CD4-positive, alpha-beta T cell (primary cell): ENCODE measurements around the gene PLEKHG2. TPM values are rescaled to one million over a fixed set of nuclear protein-coding genes. Genes with fewer than 3 reads are reported as not detected.

Experiments
- ATAC-seq: fragments of 200-7000 bp; cut with Tn5 transposase; one replicate; pipeline ENCODE4 v1.10.0; 2022; ENCODE audit warnings: mild to moderate bottlenecking; ENCODE audit not compliant: poor library complexity
- CTCF ChIA-PET: fragments of 350-600 bp; sonication (Branson Sonifier 250); formaldehyde crosslinking; loops from one replicate; lab custom pipeline; 2021; ENCODE audit warnings: antibody characterized with exemption, inconsistent platforms; lab: Charles Lee
- POLR2A ChIA-PET: fragments of 350-600 bp; sonication (Branson Sonifier 250); formaldehyde crosslinking; loops from one replicate; lab custom pipeline; 2021; ENCODE audit warnings: antibody characterized with exemption, inconsistent platforms; lab: Charles Lee
- DNase-seq, 14 experiments: peaks; one replicate each; pipeline ENCODE4 v3.0.0-alpha.2; 2013 to 2020; ENCODE audit warnings: mixed read lengths in 2 of 14
- H3K27ac ChIP-seq, 2 donors: one replicate each; pipeline versions ENCODE4 v1.5.1 to v1.7.0; 2013; ENCODE audit warnings: low read length in 2 of 2, low read depth in 1 of 2, mild to moderate bottlenecking in 1 of 2
- H3K27me3 ChIP-seq, 2 experiments: 1 replicate in 1 of 2; 2 replicates in 1 of 2; pipeline versions ENCODE4 v1.6.1 to v1.7.0; 2013; ENCODE audit warnings: low read length in 2 of 2, control low read depth in 1 of 2, mild to moderate bottlenecking in 1 of 2, moderate library complexity in 1 of 2; ENCODE audit not compliant: insufficient read depth in 2 of 2, control insufficient read depth in 1 of 2
- H3K36me3 ChIP-seq: one replicate; pipeline ENCODE4 v1.6.1; 2013; ENCODE audit warnings: low read length, control low read depth; ENCODE audit not compliant: insufficient read depth
- H3K4me1 ChIP-seq: one replicate; pipeline ENCODE4 v1.6.1; 2013; ENCODE audit warnings: low read length, control low read depth; ENCODE audit not compliant: insufficient read depth
- H3K4me3 ChIP-seq: one replicate; pipeline ENCODE4 v1.5.1; 2013; ENCODE audit warnings: mild to moderate bottlenecking, low read length, moderate library complexity
- H3K9me3 ChIP-seq, 2 experiments: 1 replicate in 1 of 2; 2 replicates in 1 of 2; pipeline versions ENCODE4 v1.6.1 to v1.7.0; 2013; ENCODE audit warnings: low read length in 2 of 2, mild to moderate bottlenecking in 2 of 2, control low read depth in 1 of 2, moderate library complexity in 1 of 2; ENCODE audit not compliant: control insufficient read depth in 1 of 2, insufficient read depth in 1 of 2
- H3K27ac Mint-ChIP-seq: one replicate; pipeline ENCODE4 v1.8.0; 2020; ENCODE audit warnings: mixed read lengths
- H3K27me3 Mint-ChIP-seq: one replicate; pipeline ENCODE4 v1.8.0; 2021; ENCODE audit warnings: mixed read lengths
- H3K36me3 Mint-ChIP-seq: one replicate; pipeline ENCODE4 v1.8.0; 2021; ENCODE audit warnings: low read depth, mixed read lengths
- H3K4me1 Mint-ChIP-seq: one replicate; pipeline ENCODE4 v1.8.0; 2021; ENCODE audit warnings: low read depth, mixed read lengths
- H3K4me3 Mint-ChIP-seq: one replicate; pipeline ENCODE4 v1.8.0; 2020; ENCODE audit warnings: mild to moderate bottlenecking, mixed read lengths
- H3K9me3 Mint-ChIP-seq: one replicate; pipeline ENCODE4 v1.8.0; 2020; ENCODE audit warnings: mixed read lengths
- intact Hi-C, 2 experiments: fragments of 100-400 bp; cut with DNase I in 1 of 2; cut with micrococcal nuclease in 1 of 2; formaldehyde crosslinking; loops; one replicate each; pipeline versions ENCODE4 v1.15.1 to v1.9.0; 2023 to 2025; cut with DNase I, micrococcal nuclease
- total RNA-seq, 174 experiments: library from RNA in 2 of 174; stranded (reverse) in 2 of 174; gene quantifications; one replicate each; pipeline ENCODE4 v1.2.3 and lab custom pipeline; 2021 to 2026
- TF ChIP-seq, protein P1 (sequence below): fragments of 200-600 bp; IDR thresholded peaks from one replicate; pipeline ENCODE4 v1.8.0; 2022; ENCODE audit warnings: antibody characterized with exemption, mild to moderate bottlenecking

Gene PLEKHG2
- total RNA-seq, 2 experiments from 2014 or later = 80.6 to 81.4 TPM

DNA sequence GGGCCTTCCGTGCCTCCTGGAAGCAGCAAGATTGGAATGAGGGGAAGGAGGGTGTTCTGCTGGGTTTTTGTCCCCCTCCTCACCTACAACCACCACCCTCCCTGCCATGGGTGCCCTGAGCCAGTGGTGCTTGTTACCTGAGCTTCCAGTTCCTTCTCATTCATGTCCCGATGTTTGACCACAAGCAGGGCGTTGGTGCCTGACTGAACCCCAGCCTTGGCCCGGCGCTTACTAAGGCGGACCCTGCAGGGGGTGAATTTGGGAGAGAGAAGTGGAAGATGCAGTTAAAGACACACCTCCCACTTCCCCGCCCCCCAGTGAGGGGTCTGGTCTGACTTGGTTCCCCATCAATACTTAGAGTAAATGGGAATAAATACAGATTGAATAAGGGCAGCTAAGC is 25.9 kb upstream of the PLEKHG2 start:
- no peaks in the 10 kb centered on the region for H3K27me3 Mint-ChIP-seq
- POLR2A ChIA-PET = no interaction called here

DNA sequence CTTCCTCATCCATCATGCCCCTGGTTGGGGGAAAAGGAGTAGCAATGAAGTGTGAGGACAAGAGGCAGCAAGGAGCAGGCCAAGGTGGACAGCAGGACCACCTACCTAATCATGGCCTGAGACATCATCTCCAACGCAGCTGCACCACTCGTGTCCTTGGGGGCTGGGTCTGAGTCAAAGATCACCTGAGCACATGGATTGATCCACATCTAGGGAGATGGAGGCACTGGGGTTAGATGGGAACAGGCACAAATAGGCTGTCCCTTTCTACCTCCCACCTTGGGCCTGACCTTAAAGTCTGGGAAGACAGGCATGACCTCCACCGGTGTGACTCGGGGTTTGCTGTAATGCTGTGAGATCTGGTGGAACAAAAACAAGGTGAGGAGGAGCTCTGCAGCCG is 23.8 kb upstream of the PLEKHG2 start:
- Mint-ChIP-seq H3K36me3 (peaks cover 82% of the 10 kb centered on the region), H3K9me3 (no peaks in the 10 kb centered on the region), H3K4me1 (peaks cover 27% of the 10 kb centered on the region), H3K27ac (peak overlapping the region; percentile 96), H3K27me3 (no peaks in the 10 kb centered on the region), H3K4me3 (peak overlapping the region; percentile 62)
- Histone ChIP-seq H3K27ac (no peak overlapping the region), H3K4me3 (no peak overlapping the region), H3K36me3 (peaks cover 71% of the 10 kb centered on the region), H3K27me3 (no peaks in the 10 kb centered on the region), H3K9me3 (no peaks in the 10 kb centered on the region), H3K4me1 (peaks cover 39% of the 10 kb centered on the region)
- TF ChIP-seq, protein P1, sequence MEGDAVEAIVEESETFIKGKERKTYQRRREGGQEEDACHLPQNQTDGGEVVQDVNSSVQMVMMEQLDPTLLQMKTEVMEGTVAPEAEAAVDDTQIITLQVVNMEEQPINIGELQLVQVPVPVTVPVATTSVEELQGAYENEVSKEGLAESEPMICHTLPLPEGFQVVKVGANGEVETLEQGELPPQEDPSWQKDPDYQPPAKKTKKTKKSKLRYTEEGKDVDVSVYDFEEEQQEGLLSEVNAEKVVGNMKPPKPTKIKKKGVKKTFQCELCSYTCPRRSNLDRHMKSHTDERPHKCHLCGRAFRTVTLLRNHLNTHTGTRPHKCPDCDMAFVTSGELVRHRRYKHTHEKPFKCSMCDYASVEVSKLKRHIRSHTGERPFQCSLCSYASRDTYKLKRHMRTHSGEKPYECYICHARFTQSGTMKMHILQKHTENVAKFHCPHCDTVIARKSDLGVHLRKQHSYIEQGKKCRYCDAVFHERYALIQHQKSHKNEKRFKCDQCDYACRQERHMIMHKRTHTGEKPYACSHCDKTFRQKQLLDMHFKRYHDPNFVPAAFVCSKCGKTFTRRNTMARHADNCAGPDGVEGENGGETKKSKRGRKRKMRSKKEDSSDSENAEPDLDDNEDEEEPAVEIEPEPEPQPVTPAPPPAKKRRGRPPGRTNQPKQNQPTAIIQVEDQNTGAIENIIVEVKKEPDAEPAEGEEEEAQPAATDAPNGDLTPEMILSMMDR = no peak
- CTCF ChIA-PET = no interaction called here
- ATAC-seq = no peak
- DNase-seq = no peak
- intact Hi-C loops = no loop called here
- POLR2A ChIA-PET = no interaction called here

More for the DNA sequence above, 25.9 kb upstream of the PLEKHG2 start:
- H3K27me3 ChIP-seq = no peaks in the 10 kb centered on the region
- peak overlapping the region; percentile 96 for H3K27ac Mint-ChIP-seq
- H3K4me1 Mint-ChIP-seq = peaks cover 15% of the 10 kb centered on the region
- no peak overlapping the region for H3K4me3 Mint-ChIP-seq
- ATAC-seq (no peak), DNase-seq (no peak)
- H3K27ac ChIP-seq = no peak overlapping the region
- intact Hi-C loops = no loop called here
- H3K9me3 ChIP-seq = no peaks in the 10 kb centered on the region
- peaks cover 91% of the 10 kb centered on the region for H3K36me3 Mint-ChIP-seq
- CTCF ChIA-PET = no interaction called here
- peaks cover 20% of the 10 kb centered on the region for H3K4me1 ChIP-seq
- no peak overlapping the region for H3K4me3 ChIP-seq
- H3K9me3 Mint-ChIP-seq = no peaks in the 10 kb centered on the region
- TF ChIP-seq, protein P1 = no peak
- H3K36me3 ChIP-seq = peaks cover 79% of the 10 kb centered on the region

DNA sequence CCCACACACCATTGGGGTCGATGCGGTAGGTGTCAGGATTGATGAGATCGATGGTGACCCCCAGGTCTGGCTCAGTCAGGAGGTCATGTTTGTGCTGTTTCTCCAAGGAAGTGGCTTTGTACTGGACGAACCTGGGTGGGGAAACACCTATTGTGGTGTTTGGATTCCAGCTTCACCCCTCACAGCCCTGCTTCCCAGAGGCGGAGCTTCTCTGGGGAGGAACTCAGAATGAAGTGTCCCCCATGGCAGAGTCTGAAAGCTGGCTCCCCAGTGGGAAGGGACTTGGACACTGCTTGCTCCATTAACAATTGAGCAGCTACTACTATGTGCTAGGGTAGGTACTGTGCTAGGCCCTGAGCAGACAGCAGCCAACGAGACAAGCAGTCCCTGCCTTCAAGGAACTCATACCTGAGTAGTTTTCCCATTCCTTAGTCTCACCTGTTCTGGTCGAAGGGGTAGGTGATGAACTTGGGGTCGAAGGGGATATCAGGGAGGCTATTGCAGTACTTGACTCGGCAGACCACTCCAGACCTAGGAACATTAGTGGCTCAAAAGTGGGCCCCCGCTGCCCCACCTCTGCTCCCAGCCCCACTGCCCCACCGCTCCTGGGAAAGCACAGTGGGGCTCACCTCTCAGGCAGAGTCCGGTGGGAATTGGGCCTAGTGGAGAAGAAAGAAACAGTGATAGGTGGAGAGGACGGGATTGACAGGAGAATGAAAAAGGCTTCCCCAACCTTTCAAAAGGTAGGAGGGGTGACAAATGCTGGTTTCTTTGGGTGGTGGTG is 22.6 kb upstream of the PLEKHG2 start:
- peak overlapping the region; percentile 96 for H3K27ac Mint-ChIP-seq
- H3K36me3 ChIP-seq = peaks cover 66% of the 10 kb centered on the region
- H3K4me3 Mint-ChIP-seq = peak overlapping the region; percentile 90
- POLR2A ChIA-PET = interaction anchor here (1.5 to 6.4 kb wide), 5 partner anchors 15 to 268 kb away, joined by 4 to 144 read pairs (median 48); partner anchors contain the start of genes PLEKHG2, RPS16 and ZFP36
- peaks cover 44% of the 10 kb centered on the region for H3K4me1 ChIP-seq
- DNase-seq (peak in 1 of 14 experiments; percentile 38), ATAC-seq (no peak)
- peaks cover 78% of the 10 kb centered on the region for H3K36me3 Mint-ChIP-seq
- no peaks in the 10 kb centered on the region for H3K9me3 ChIP-seq
- TF ChIP-seq, protein P1 = no peak
- intact Hi-C loops = loop anchor here (1.0 to 5.0 kb wide), 6 partner anchors 11 to 263 kb away; partner anchors contain the start of genes EID2B (in 1 of the 2), PAK4 (in 1 of the 2) and SUPT5H (in 1 of the 2)
- CTCF ChIA-PET = interaction anchor here (1.2 to 2.0 kb wide), 2 partner anchors 46 to 48 kb away, joined by 6 to 10 read pairs; partner anchors contain the start of genes RPS16 and SAMD4B
- no peaks in the 10 kb centered on the region for H3K9me3 Mint-ChIP-seq
- H3K27me3 Mint-ChIP-seq = no peaks in the 10 kb centered on the region
- H3K27me3 ChIP-seq = no peaks in the 10 kb centered on the region
- peak overlapping the region; percentile 91 for H3K4me3 ChIP-seq
- H3K27ac ChIP-seq = peak overlapping the region; percentile 98 to 100
- peaks cover 33% of the 10 kb centered on the region for H3K4me1 Mint-ChIP-seq
